H1 (cell line): Measurements from ENCODE around the gene ASAP3. TPM values are rescaled to one million over a fixed set of nuclear protein-coding genes. Genes with fewer than 3 reads are reported as not detected.

Experiments
- CTCF ChIA-PET: fragments of 300-600 bp; sonication (Branson Sonifier 250); formaldehyde crosslinking; loops from one replicate; lab custom pipeline; 2021; ENCODE audit not compliant: partially characterized antibody; lab: Charles Lee
- POLR2A ChIA-PET: fragments of 300-600 bp; sonication (Branson Sonifier 250); formaldehyde crosslinking; loops from one replicate; lab custom pipeline; 2021; ENCODE audit warnings: inconsistent platforms; ENCODE audit not compliant: partially characterized antibody; lab: Charles Lee
- DNase-seq, 2 experiments: peaks; one replicate each; pipeline versions ENCODE4 v3.0.0 to v3.0.0-alpha.2; 2010 to 2022; ENCODE audit warnings: low spot score in 2 of 2, low read depth in 1 of 2, mixed read lengths in 1 of 2
- FAIRE-seq: peaks from 2 replicates; lab custom pipeline; 2011; peaks lifted over from hg19 to GRCh38; lab: Jason Lieb, UNC
- H2AFZ ChIP-seq: 2 replicates; pipeline ENCODE4 v1.8.1; 2012; ENCODE audit warnings: low read length, inconsistent platforms
- H2AK5ac ChIP-seq: 2 replicates; pipeline ENCODE4 v1.6.1; 2013; ENCODE audit warnings: low read depth, low read length
- H2BK120ac ChIP-seq: replicated peaks from 2 replicates; pipeline ENCODE3; 2013; ENCODE audit warnings: low read depth, low read length, inconsistent platforms
- H2BK12ac ChIP-seq: 2 replicates; pipeline ENCODE4 v1.6.1; 2013; ENCODE audit warnings: low read depth, low read length
- H2BK15ac ChIP-seq: 2 replicates; pipeline ENCODE4 v1.6.1; 2013; ENCODE audit warnings: low read length
- H2BK20ac ChIP-seq: 2 replicates; pipeline ENCODE4 v1.6.1; 2013; ENCODE audit warnings: low read length
- H2BK5ac ChIP-seq: 2 replicates; pipeline ENCODE4 v1.6.1; 2013; ENCODE audit warnings: low read depth, low read length
- H3K14ac ChIP-seq: 2 replicates; pipeline ENCODE4 v1.6.1; 2013; ENCODE audit warnings: inconsistent platforms; ENCODE audit not compliant: insufficient read length
- H3K18ac ChIP-seq: 2 replicates; pipeline ENCODE4 v1.6.1; 2013; ENCODE audit warnings: low read length; ENCODE audit errors: extremely low read depth
- H3K23ac ChIP-seq: 2 replicates; pipeline ENCODE4 v1.6.1; 2013; ENCODE audit warnings: inconsistent platforms; ENCODE audit not compliant: insufficient read length
- H3K23me2 ChIP-seq: 2 replicates; pipeline ENCODE4 v1.6.1; 2013; ENCODE audit warnings: low read depth, low read length
- H3K27ac ChIP-seq: 2 replicates; pipeline ENCODE4 v1.6.1; 2011; ENCODE audit warnings: low read depth, low read length, inconsistent platforms
- H3K27me3 ChIP-seq, 4 experiments: replicated peaks in 1 of 4; 1 replicate in 1 of 4; 2 replicates in 3 of 4; pipeline versions ENCODE4 v1.6.1 to v1.8.1; 2011 to 2013; ENCODE audit warnings: low read length in 3 of 4, mild to moderate bottlenecking in 3 of 4, inconsistent platforms in 2 of 4, mixed read lengths in 2 of 4, moderate library complexity in 1 of 4; ENCODE audit not compliant: control insufficient read depth in 3 of 4, insufficient read depth in 3 of 4; ENCODE audit errors: extremely low read depth in 1 of 4
- H3K36me3 ChIP-seq, 4 experiments: 2 replicates each; pipeline versions ENCODE4 v1.6.1 to v1.8.1; 2011 to 2013; ENCODE audit warnings: mild to moderate bottlenecking in 4 of 4, low read length in 3 of 4, moderate library complexity in 2 of 4, control low read depth in 1 of 4, inconsistent platforms in 1 of 4; ENCODE audit not compliant: insufficient read depth in 4 of 4, control insufficient read depth in 2 of 4
- H3K4ac ChIP-seq: replicated peaks from 2 replicates; pipeline ENCODE3; 2013; ENCODE audit warnings: low read length, low read depth, mixed read lengths, inconsistent platforms; ENCODE audit not compliant: insufficient read length
- H3K4me1 ChIP-seq, 4 experiments: replicated peaks in 1 of 4; 1 replicate in 1 of 4; 2 replicates in 3 of 4; pipeline versions ENCODE4 v1.6.1 to v1.8.1; 2011 to 2013; ENCODE audit warnings: low read length in 3 of 4, inconsistent platforms in 2 of 4, mixed read lengths in 1 of 4; ENCODE audit not compliant: insufficient read depth in 4 of 4, control insufficient read depth in 3 of 4
- H3K4me2 ChIP-seq, 2 experiments: 2 replicates each; pipeline versions ENCODE4 v1.6.1 to v1.8.1; 2011 to 2013; ENCODE audit warnings: low read depth in 2 of 2, low read length in 2 of 2, control low read depth in 1 of 2, inconsistent platforms in 1 of 2, mild to moderate bottlenecking in 1 of 2; ENCODE audit not compliant: insufficient read depth in 1 of 2
- H3K4me3 ChIP-seq, 4 experiments: fragments of 200-600, 300-600 bp in 1 of 4; sonication (generic), shearing (Covaris generic), sonication (Bioruptor Twin) in 1 of 4; 2 replicates each; pipeline versions ENCODE4 v1.5.1 to v1.8.1; 2011 to 2016; ENCODE audit warnings: low read length in 4 of 4, low read depth in 3 of 4, control low read depth in 2 of 4, inconsistent platforms in 2 of 4, mild to moderate bottlenecking in 2 of 4, mixed read lengths in 1 of 4, moderate library complexity in 1 of 4; ENCODE audit not compliant: insufficient read depth in 2 of 4; ENCODE audit errors: extremely low read depth in 1 of 4
- H3K56ac ChIP-seq: replicated peaks from 2 replicates; pipeline ENCODE3; 2013; ENCODE audit warnings: low read depth, mild to moderate bottlenecking, mixed read lengths, low read length, inconsistent platforms; ENCODE audit not compliant: insufficient read length
- H3K79me1 ChIP-seq: 2 replicates; pipeline ENCODE4 v1.6.1; 2013; ENCODE audit warnings: low read depth, low read length, control low read depth
- H3K79me2 ChIP-seq, 2 experiments: 2 replicates each; pipeline versions ENCODE4 v1.6.1 to v1.8.1; 2012 to 2013; ENCODE audit warnings: low read length in 2 of 2, mild to moderate bottlenecking in 2 of 2, inconsistent platforms in 1 of 2; ENCODE audit not compliant: insufficient read depth in 2 of 2, control insufficient read depth in 1 of 2
- H3K9ac ChIP-seq, 4 experiments: replicated peaks in 1 of 4; 1 replicate in 1 of 4; 2 replicates in 3 of 4; pipeline versions ENCODE4 v1.6.1 to v1.8.1; 2011 to 2013; ENCODE audit warnings: low read depth in 3 of 4, low read length in 3 of 4, control low read depth in 2 of 4, mild to moderate bottlenecking in 2 of 4, moderate library complexity in 2 of 4, inconsistent platforms in 1 of 4; ENCODE audit errors: extremely low read depth in 1 of 4
- H3K9me3 ChIP-seq, 2 experiments: 2 replicates each; pipeline versions ENCODE4 v1.6.1 to v1.8.1; 2012 to 2013; ENCODE audit warnings: mild to moderate bottlenecking in 2 of 2, moderate library complexity in 2 of 2, control low read depth in 1 of 2, inconsistent platforms in 1 of 2, low read depth in 1 of 2, low read length in 1 of 2, mixed read lengths in 1 of 2; ENCODE audit not compliant: insufficient read depth in 2 of 2
- H4K20me1 ChIP-seq, 2 experiments: replicated peaks in 1 of 2; 2 replicates each; pipeline versions ENCODE3 to v1.8.1; 2011 to 2013; ENCODE audit warnings: inconsistent platforms in 2 of 2, low read length in 2 of 2, mild to moderate bottlenecking in 1 of 2; ENCODE audit not compliant: insufficient read depth in 2 of 2, control insufficient read depth in 1 of 2
- H4K5ac ChIP-seq: 2 replicates; pipeline ENCODE4 v1.6.1; 2013; ENCODE audit warnings: low read length, low read depth, mixed read lengths, inconsistent platforms; ENCODE audit not compliant: insufficient read length
- H4K8ac ChIP-seq: 2 replicates; pipeline ENCODE4 v1.8.0; 2013; ENCODE audit warnings: mild to moderate bottlenecking, moderate library complexity, low read length, inconsistent platforms; ENCODE audit not compliant: insufficient read depth; ENCODE audit errors: extremely low read depth
- H4K91ac ChIP-seq: replicated peaks from 2 replicates; pipeline ENCODE3; 2013; ENCODE audit warnings: low read length, mixed read lengths, inconsistent platforms; ENCODE audit not compliant: insufficient read length
- CBX5 ChIP-seq: fragments of 300-800, 300-1000 bp; sonication (generic); IDR thresholded peaks from 2 replicates; pipeline ENCODE4 v1.7.1; 2016; ENCODE audit warnings: antibody characterized with exemption, low read length, low read depth
- CEBPB ChIP-seq: IDR thresholded peaks from 2 replicates; pipeline ENCODE4 v1.6.1; 2012; ENCODE audit warnings: low read depth, low read length
- EZH2 ChIP-seq: fragments of 200-600 bp; sonication (generic); IDR thresholded peaks from 2 replicates; pipeline ENCODE4 v1.7.1; 2012; ENCODE audit warnings: low read depth, mild to moderate bottlenecking, moderate library complexity, low read length, inconsistent platforms; ENCODE audit not compliant: severe bottlenecking
- KDM1A ChIP-seq: fragments of 200-600, 300-600 bp; sonication (generic); IDR thresholded peaks from 2 replicates; pipeline ENCODE4 v1.7.1; 2016; ENCODE audit warnings: mild to moderate bottlenecking, low read length, borderline replicate concordance
- MAFK ChIP-seq: IDR thresholded peaks from 2 replicates; pipeline ENCODE4 v1.6.1; 2012; ENCODE audit warnings: low read depth, mild to moderate bottlenecking, improper control_type of control experiment, low read length
- POLR2A ChIP-seq, 2 experiments: IDR thresholded peaks; 1 replicate in 1 of 2; 2 replicates in 1 of 2; pipeline ENCODE4 v1.6.1; 2011; ENCODE audit warnings: low read depth in 2 of 2, low read length in 2 of 2, mild to moderate bottlenecking in 2 of 2; ENCODE audit errors: control extremely low read depth in 1 of 2
- TCF12 ChIP-seq: IDR thresholded peaks from 2 replicates; pipeline ENCODE4 v1.6.1; 2011; ENCODE audit warnings: low read depth, mild to moderate bottlenecking, low read length
- TEAD4 ChIP-seq: IDR thresholded peaks from 2 replicates; pipeline ENCODE4 v1.6.1; 2012; ENCODE audit warnings: low read depth, low read length, inconsistent platforms, mixed read lengths
- WGBS, 2 experiments: shearing (Covaris generic) in 1 of 2; methylation state at CpG; one replicate each; pipeline versions ENCODE4 v1.1.6 to v1.1.7; 2013 to 2015; ENCODE audit warnings: low lambda C conversion rate in 2 of 2, mixed read lengths in 2 of 2, inconsistent platforms in 1 of 2, low coverage in 1 of 2, missing lambda C conversion rate in 1 of 2; ENCODE audit not compliant: insufficient replicate concordance in 2 of 2, insufficient coverage in 1 of 2, insufficient read length in 1 of 2; ENCODE audit errors: extremely low coverage in 1 of 2, missing lambda C conversion rate in 1 of 2; 5-methylcytosine and 5-hydroxymethylcytosine counted together
- polyA plus RNA-seq, 7 experiments: library from polyadenylated mRNA; depleted of rRNA in 3 of 7; stranded (reverse) in 5 of 7; unstranded in 2 of 7; fragments of >200 nt in 5 of 7; fragments of 200-250 nt in 2 of 7; gene quantifications; 1 replicate in 5 of 7; 2 replicates in 1 of 7; 4 replicates in 1 of 7; pipeline versions ENCODE4 v1.2.1 to v1.2.3, GENCODE V29; 2011 to 2013; ENCODE audit warnings: missing spikeins in 2 of 7, mixed read lengths in 2 of 7
- total RNA-seq: library from RNA; stranded (reverse); fragmentation: NEBNext Ultra II Directional; extraction: Animal tissue kit (Norgen Biotek cat#: 25700); gene quantifications from 2 replicates; pipeline ENCODE4 v1.2.1, GENCODE V29; 2021
- TF ChIP-seq, protein P1 (sequence below): IDR thresholded peaks from 2 replicates; pipeline ENCODE4 v1.6.1; 2012; ENCODE audit warnings: low read length, inconsistent platforms
- TF ChIP-seq, protein P2 (sequence below): IDR thresholded peaks from 2 replicates; pipeline ENCODE4 v1.6.1; 2011; ENCODE audit warnings: low read length, improper control_type of control experiment

ASAP3 gene
- total and polyA plus RNA-seq, 2 of the 8 experiments (the other 6 are each of a cell fraction or from before 2014, with no cell fraction given), result 53.1 to 58.0 TPM

DNA sequence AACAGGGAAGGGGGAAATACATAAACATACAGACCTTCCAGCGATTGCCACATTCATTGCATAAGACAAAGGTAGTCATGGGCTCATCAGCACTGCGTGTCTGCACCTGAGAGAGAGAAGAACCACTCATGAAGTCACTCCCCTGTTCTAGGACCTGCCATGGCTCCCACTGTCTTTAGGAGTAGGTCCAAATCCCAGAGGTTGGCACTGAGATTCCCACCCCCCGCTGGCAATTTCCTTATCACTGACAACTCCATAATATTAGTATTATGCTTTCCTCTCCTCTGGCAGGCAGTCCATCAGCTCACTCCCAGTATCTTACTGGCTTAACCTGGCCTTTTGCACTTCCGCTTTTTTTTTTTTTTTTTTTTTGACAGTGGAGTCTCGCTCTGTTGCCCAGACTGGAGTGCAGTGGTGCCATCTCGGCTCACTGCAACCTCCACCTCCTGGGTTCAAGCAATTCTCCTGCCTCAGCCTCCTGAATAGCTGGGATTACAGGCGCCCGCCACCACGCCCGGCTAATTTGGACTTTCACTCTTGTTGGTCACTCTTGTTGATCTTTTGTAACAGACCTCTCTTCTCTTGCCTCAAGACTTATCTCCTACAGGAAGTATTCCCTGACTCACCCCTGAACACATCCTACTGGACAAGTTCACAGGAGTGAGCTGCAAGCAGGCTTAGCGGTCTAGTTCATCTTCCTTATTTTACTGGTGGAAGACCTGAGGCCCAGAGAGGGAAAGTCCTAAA is 99.5 kb downstream of the ASAP3 start:
- no peak overlapping the region for H2AFZ ChIP-seq
- peaks cover 16 to 76% (median 55%) of the 10 kb centered on the region in 4 experiments for H3K27me3 ChIP-seq
- no peak overlapping the region for H2BK5ac ChIP-seq
- DNase-seq (no peak), FAIRE-seq (no peak)
- H3K4me3 ChIP-seq, result no peak overlapping the region
- H3K36me3 ChIP-seq, result no peaks in the 10 kb centered on the region
- no peaks in the 10 kb centered on the region for H3K4me1 ChIP-seq
- H4K91ac ChIP-seq, result no peak overlapping the region
- H3K79me2 ChIP-seq, result no peaks in the 10 kb centered on the region
- H2BK12ac ChIP-seq, result no peak overlapping the region
- H3K56ac ChIP-seq, result no peak overlapping the region
- no peak overlapping the region for H3K4me2 ChIP-seq
- no peak overlapping the region for H2BK15ac ChIP-seq
- H3K14ac ChIP-seq, result no peak overlapping the region
- no peak overlapping the region for H3K18ac ChIP-seq
- WGBS, 2 experiments, result 85% methylated on average over 9 of the region's 11 CpGs; no CpG with 5 or more reads in 1 of the 2 experiments
- no peak overlapping the region for H4K5ac ChIP-seq
- H2BK20ac ChIP-seq, result no peak overlapping the region
- CTCF ChIA-PET, result interaction anchor here (0.8 to 7.5 kb wide), 3 partner anchors 10 to 19 kb away, joined by 3 to 44 read pairs (median 4); no protein-coding TSS in a partner anchor
- no peak overlapping the region for H4K8ac ChIP-seq
- no peak overlapping the region for H3K23ac ChIP-seq
- no peak overlapping the region for H3K4ac ChIP-seq
- no peak overlapping the region for H3K27ac ChIP-seq
- no peak overlapping the region for H2BK120ac ChIP-seq
- POLR2A ChIA-PET, result no interaction called here
- no peak overlapping the region for H2AK5ac ChIP-seq
- no peak overlapping the region for H3K9ac ChIP-seq
- no peaks in the 10 kb centered on the region for H3K23me2 ChIP-seq
- H4K20me1 ChIP-seq, result peaks cover 2 to 6% of the 10 kb centered on the region in 2 experiments
- no peaks in the 10 kb centered on the region for H3K9me3 ChIP-seq
- no peaks in the 10 kb centered on the region for H3K79me1 ChIP-seq
- no peak for TF ChIP-seq MAFK
- TF ChIP-seq CEBPB, result no peak
- no peak for TF ChIP-seq POLR2A (IDR thresholded peaks at IDR 0.05; ENCODE audit: control extremely low read depth in 1 of 2, low read depth in 2 of 2, low read length in 2 of 2)
- TF ChIP-seq, protein P1, sequence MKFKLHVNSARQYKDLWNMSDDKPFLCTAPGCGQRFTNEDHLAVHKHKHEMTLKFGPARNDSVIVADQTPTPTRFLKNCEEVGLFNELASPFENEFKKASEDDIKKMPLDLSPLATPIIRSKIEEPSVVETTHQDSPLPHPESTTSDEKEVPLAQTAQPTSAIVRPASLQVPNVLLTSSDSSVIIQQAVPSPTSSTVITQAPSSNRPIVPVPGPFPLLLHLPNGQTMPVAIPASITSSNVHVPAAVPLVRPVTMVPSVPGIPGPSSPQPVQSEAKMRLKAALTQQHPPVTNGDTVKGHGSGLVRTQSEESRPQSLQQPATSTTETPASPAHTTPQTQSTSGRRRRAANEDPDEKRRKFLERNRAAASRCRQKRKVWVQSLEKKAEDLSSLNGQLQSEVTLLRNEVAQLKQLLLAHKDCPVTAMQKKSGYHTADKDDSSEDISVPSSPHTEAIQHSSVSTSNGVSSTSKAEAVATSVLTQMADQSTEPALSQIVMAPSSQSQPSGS, result no peak
- no peak for TF ChIP-seq KDM1A
- no peak for TF ChIP-seq CBX5
- TF ChIP-seq TCF12, result no peak
- no peak for TF ChIP-seq TEAD4
- no peak for TF ChIP-seq EZH2
- TF ChIP-seq, protein P2, sequence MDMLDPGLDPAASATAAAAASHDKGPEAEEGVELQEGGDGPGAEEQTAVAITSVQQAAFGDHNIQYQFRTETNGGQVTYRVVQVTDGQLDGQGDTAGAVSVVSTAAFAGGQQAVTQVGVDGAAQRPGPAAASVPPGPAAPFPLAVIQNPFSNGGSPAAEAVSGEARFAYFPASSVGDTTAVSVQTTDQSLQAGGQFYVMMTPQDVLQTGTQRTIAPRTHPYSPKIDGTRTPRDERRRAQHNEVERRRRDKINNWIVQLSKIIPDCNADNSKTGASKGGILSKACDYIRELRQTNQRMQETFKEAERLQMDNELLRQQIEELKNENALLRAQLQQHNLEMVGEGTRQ, result no peak
